Mesothelial cell of epicardium (in vitro differentiated cells): ENCODE data around the gene MRPL4. TPM values are rescaled to one million over a fixed set of nuclear protein-coding genes. Genes with fewer than 3 reads are reported as not detected.
"Not testable (repeated sequence)": the region's sequence is repeated elsewhere in the genome, so short reads cannot be mapped to it uniquely, and the experiment has no call there.

ENCODE experiments used
- DNase-seq, 2 experiments: peaks; one replicate each; pipeline ENCODE4 v3.0.0; 2021; ENCODE audit warnings: low spot score in 2 of 2; ENCODE audit not compliant: unreplicated experiment in 2 of 2
- H3K27ac Mint-ChIP-seq: 2 replicates; pipeline ENCODE4 v1.8.0; 2021; ENCODE audit warnings: mixed read lengths
- H3K27me3 Mint-ChIP-seq: 2 replicates; pipeline ENCODE4 v1.8.0; 2021; ENCODE audit warnings: low read depth, mixed read lengths
- H3K36me3 Mint-ChIP-seq: 2 replicates; pipeline ENCODE4 v1.8.0; 2021; ENCODE audit warnings: mixed read lengths
- H3K4me1 Mint-ChIP-seq: 2 replicates; pipeline ENCODE4 v1.8.0; 2021; ENCODE audit warnings: mixed read lengths
- H3K4me3 Mint-ChIP-seq: 2 replicates; pipeline ENCODE4 v1.8.0; 2021; ENCODE audit warnings: mild to moderate bottlenecking, moderate library complexity, mixed read lengths
- H3K9me3 Mint-ChIP-seq: 2 replicates; pipeline ENCODE4 v1.8.0; 2021; ENCODE audit warnings: mixed read lengths
- CTCF ChIP-seq: fragments of 200-600 bp; sonication (generic); IDR thresholded peaks from one replicate; pipeline ENCODE4 v1.5.0; 2021; ENCODE audit warnings: antibody characterized with exemption; ENCODE audit not compliant: unreplicated experiment
- total RNA-seq: library from RNA; stranded (reverse); gene quantifications from 3 replicates; pipeline ENCODE4 v1.2.1, GENCODE V29; 2021

Gene MRPL4
- total RNA-seq, 1 donor from 2014 or later, result 54.1 TPM

- no peak overlapping the region for H3K4me3 Mint-ChIP-seq
- H3K27ac Mint-ChIP-seq, result no peak overlapping the region
- no peak for DNase-seq
- TF ChIP-seq CTCF, result no peak
- no peaks in the 10 kb centered on the region for H3K36me3 Mint-ChIP-seq
- H3K9me3 Mint-ChIP-seq, result no peaks in the 10 kb centered on the region
- H3K27me3 Mint-ChIP-seq, result peaks cover 15% of the 10 kb centered on the region
- no peaks in the 10 kb centered on the region for H3K4me1 Mint-ChIP-seq
Measured at GRCh38 chr19:10277795-10278589, 26.0 kb downstream of the MRPL4 start.

DNA sequence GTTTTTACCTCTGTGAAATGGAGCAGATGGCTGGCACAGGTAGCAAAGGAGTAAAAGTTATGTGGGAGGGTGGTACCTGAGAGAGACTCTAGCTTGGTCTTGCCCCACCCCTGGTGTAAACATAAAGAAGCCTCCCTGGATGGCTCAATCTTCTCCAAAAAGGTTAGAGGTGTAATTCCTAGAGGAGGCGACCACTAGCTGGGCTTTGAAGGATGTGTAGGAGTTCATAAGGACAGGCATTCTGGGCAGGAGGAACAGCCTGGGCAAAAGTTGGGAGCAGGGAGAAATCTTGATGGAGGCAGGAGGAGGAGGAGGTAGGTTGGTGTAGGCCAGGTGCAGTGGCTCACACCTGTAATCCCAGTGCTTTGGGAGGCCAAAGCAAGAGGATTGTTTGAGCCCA is 26.9 kb downstream of the MRPL4 start:
- H3K36me3 Mint-ChIP-seq, result no peaks in the 10 kb centered on the region
- DNase-seq, result no peak
- no peaks in the 10 kb centered on the region for H3K9me3 Mint-ChIP-seq
- peaks cover 19% of the 10 kb centered on the region for H3K27me3 Mint-ChIP-seq
- no peak for TF ChIP-seq CTCF
- no peak overlapping the region for H3K4me3 Mint-ChIP-seq
- H3K27ac Mint-ChIP-seq, result no peak overlapping the region
- no peaks in the 10 kb centered on the region for H3K4me1 Mint-ChIP-seq

GRCh38 chr19:10279737-10280442 is 27.9 kb downstream of the MRPL4 start:
- TF ChIP-seq CTCF, result no peak
- H3K27me3 Mint-ChIP-seq, result peaks cover 17% of the 10 kb centered on the region
- no peaks in the 10 kb centered on the region for H3K9me3 Mint-ChIP-seq
- H3K27ac Mint-ChIP-seq, result no peak overlapping the region
- H3K36me3 Mint-ChIP-seq, result no peaks in the 10 kb centered on the region
- H3K4me3 Mint-ChIP-seq, result no peak overlapping the region
- H3K4me1 Mint-ChIP-seq, result no peaks in the 10 kb centered on the region
- DNase-seq, result no peak

DNA sequence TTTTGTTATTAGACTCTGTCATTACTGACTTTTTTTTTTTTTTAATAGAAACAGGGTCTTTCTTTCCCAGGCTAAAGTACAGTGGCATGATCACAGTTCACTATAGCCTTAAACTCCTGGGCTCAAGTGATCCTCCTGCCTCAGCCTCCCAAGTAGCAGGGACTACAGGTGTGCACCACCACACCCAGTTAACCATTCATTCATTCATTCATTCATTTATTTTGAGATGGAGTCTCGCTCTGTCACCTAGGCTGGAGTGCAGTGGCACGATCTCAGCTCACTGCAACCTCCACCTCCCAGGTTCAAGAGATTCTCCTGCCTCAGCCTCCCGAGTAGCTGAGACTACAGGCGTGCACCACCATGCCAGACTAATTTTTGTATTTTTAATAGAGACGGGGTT is 30.0 kb downstream of the MRPL4 start:
- not testable (repeated sequence) for H3K9me3 Mint-ChIP-seq, H3K36me3 Mint-ChIP-seq, DNase-seq, H3K4me3 Mint-ChIP-seq, H3K27ac Mint-ChIP-seq
- peaks cover 12% of the 10 kb centered on the region for H3K4me1 Mint-ChIP-seq
- peaks cover 38% of the 10 kb centered on the region for H3K27me3 Mint-ChIP-seq

DNA sequence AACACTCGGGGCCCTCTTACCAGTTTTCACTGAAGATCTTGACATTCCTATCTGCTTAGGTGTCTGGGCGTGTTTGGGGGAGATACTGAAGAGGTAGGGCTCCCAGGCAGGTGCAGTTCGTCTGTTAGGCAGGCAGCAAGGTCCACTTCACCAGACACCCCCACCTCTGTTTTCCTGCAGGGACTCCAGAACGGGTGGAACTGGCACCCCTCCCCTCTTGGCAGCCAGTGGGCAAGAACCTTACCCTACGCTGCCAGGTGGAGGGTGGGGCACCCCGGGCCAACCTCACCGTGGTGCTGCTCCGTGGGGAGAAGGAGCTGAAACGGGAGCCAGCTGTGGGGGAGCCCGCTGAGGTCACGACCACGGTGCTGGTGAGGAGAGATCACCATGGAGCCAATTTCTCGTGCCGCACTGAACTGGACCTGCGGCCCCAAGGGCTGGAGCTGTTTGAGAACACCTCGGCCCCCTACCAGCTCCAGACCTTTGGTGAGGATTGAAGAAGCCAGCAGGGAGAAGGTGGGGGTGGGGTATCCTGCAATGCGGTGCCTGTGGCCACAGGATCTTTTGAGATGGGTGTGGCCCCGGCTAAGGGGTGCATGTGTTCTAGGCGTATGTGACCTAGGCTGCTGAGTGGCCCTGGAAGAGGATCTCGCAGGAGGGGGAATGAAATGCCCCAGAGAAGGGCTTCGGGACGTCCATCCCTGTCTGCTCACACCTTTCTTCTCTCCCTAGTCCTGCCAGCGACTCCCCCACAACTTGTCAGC is 31.5 kb downstream of the MRPL4 start:
- H3K27ac Mint-ChIP-seq, result no peak overlapping the region
- no peaks in the 10 kb centered on the region for H3K36me3 Mint-ChIP-seq
- H3K27me3 Mint-ChIP-seq, result peaks cover 50% of the 10 kb centered on the region
- H3K9me3 Mint-ChIP-seq, result no peaks in the 10 kb centered on the region
- no peak for DNase-seq
- TF ChIP-seq CTCF, result no peak
- no peak overlapping the region for H3K4me3 Mint-ChIP-seq
- peaks cover 15% of the 10 kb centered on the region for H3K4me1 Mint-ChIP-seq
